H9 (cell line): ENCODE results near the gene SUMF1. TPM values are rescaled to one million over a fixed set of nuclear protein-coding genes. Genes with fewer than 3 reads are reported as not detected.

ENCODE experiments used
- DNase-seq: peaks from one replicate; pipeline ENCODE4 v3.0.0-alpha.2; 2017
- H2AFZ ChIP-seq: one replicate; pipeline ENCODE4 v1.6.1; 2013; ENCODE audit warnings: mild to moderate bottlenecking, low read length, control low read depth, moderate library complexity
- H2AK5ac ChIP-seq: 2 replicates; pipeline ENCODE4 v1.6.1; 2013; ENCODE audit warnings: low read length, control low read depth, mixed read lengths; ENCODE audit not compliant: insufficient read length
- H2BK120ac ChIP-seq: one replicate; pipeline ENCODE4 v1.6.1; 2013; ENCODE audit warnings: low read depth, mild to moderate bottlenecking, low read length, control low read depth, inconsistent platforms; ENCODE audit not compliant: poor library complexity, severe bottlenecking
- H2BK12ac ChIP-seq: 2 replicates; pipeline ENCODE4 v1.6.1; 2013; ENCODE audit warnings: low read length, control low read depth, mixed read lengths, low read depth; ENCODE audit not compliant: insufficient read length
- H2BK15ac ChIP-seq: 2 replicates; pipeline ENCODE4 v1.6.1; 2013; ENCODE audit warnings: low read depth, low read length, control low read depth
- H2BK20ac ChIP-seq: one replicate; pipeline ENCODE4 v1.6.1; 2013; ENCODE audit warnings: low read depth, mild to moderate bottlenecking, low read length, control low read depth, inconsistent platforms; ENCODE audit not compliant: poor library complexity, severe bottlenecking
- H2BK5ac ChIP-seq: 2 replicates; pipeline ENCODE4 v1.6.1; 2013; ENCODE audit warnings: low read length, control low read depth, mixed read lengths; ENCODE audit not compliant: insufficient read length
- H3K14ac ChIP-seq: 2 replicates; pipeline ENCODE4 v1.6.1; 2013; ENCODE audit warnings: low read length, control low read depth; ENCODE audit not compliant: insufficient read depth
- H3K18ac ChIP-seq: 2 replicates; pipeline ENCODE4 v1.6.1; 2013; ENCODE audit warnings: low read depth, mild to moderate bottlenecking, mixed read lengths, low read length, control low read depth; ENCODE audit not compliant: insufficient read length
- H3K23ac ChIP-seq: 2 replicates; pipeline ENCODE4 v1.6.1; 2013; ENCODE audit warnings: low read length, control low read depth, mixed read lengths, low read depth; ENCODE audit not compliant: insufficient read length
- H3K23me2 ChIP-seq: 2 replicates; pipeline ENCODE4 v1.6.1; 2013; ENCODE audit warnings: low read depth, mild to moderate bottlenecking, mixed read lengths, low read length, control low read depth; ENCODE audit not compliant: insufficient read length, poor library complexity, severe bottlenecking
- H3K27ac ChIP-seq: 2 replicates; pipeline ENCODE4 v1.5.1; 2013; ENCODE audit warnings: low read length, control low read depth, mixed read lengths, low read depth; ENCODE audit not compliant: insufficient read length
- H3K27me3 ChIP-seq: 2 replicates; pipeline ENCODE4 v1.6.1; 2013; ENCODE audit warnings: low read length, control low read depth, inconsistent platforms; ENCODE audit not compliant: insufficient read depth
- H3K4ac ChIP-seq: 2 replicates; pipeline ENCODE4 v1.6.1; 2013; ENCODE audit warnings: low read depth, mild to moderate bottlenecking, control low read depth, inconsistent platforms, low read length, moderate library complexity
- H3K4me1 ChIP-seq: 2 replicates; pipeline ENCODE4 v1.6.1; 2013; ENCODE audit warnings: low read length, control low read depth, inconsistent platforms; ENCODE audit not compliant: insufficient read depth
- H3K4me2 ChIP-seq: 2 replicates; pipeline ENCODE4 v1.6.1; 2013; ENCODE audit warnings: low read length, control low read depth, mixed read lengths; ENCODE audit not compliant: insufficient read length, insufficient read depth
- H3K56ac ChIP-seq: 2 replicates; pipeline ENCODE4 v1.6.1; 2013; ENCODE audit warnings: low read depth, mild to moderate bottlenecking, mixed read lengths, low read length, control low read depth; ENCODE audit not compliant: insufficient read length
- H3K79me1 ChIP-seq: 2 replicates; pipeline ENCODE4 v1.6.1; 2013; ENCODE audit warnings: low read depth, mild to moderate bottlenecking, moderate library complexity, low read length, control low read depth, inconsistent platforms; ENCODE audit not compliant: insufficient read depth, poor library complexity, severe bottlenecking
- H3K79me2 ChIP-seq: 2 replicates; pipeline ENCODE4 v1.6.1; 2013; ENCODE audit warnings: low read length, control low read depth, inconsistent platforms; ENCODE audit not compliant: insufficient read depth
- H3K9ac ChIP-seq: 2 replicates; pipeline ENCODE4 v1.6.1; 2013; ENCODE audit warnings: low read length, control low read depth, mixed read lengths; ENCODE audit not compliant: insufficient read length; ENCODE audit errors: extremely low read depth
- H3K9me3 ChIP-seq: one replicate; pipeline ENCODE4 v1.6.1; 2013; ENCODE audit warnings: low read depth, low read length, inconsistent platforms; ENCODE audit not compliant: control insufficient read depth
- H3T11ph ChIP-seq: one replicate; pipeline ENCODE4 v1.6.1; 2013; ENCODE audit warnings: mild to moderate bottlenecking, low read length, control low read depth, inconsistent platforms
- H4K20me1 ChIP-seq: one replicate; pipeline ENCODE4 v1.6.1; 2013; ENCODE audit not compliant: control insufficient read depth, insufficient read length, insufficient read depth
- H4K5ac ChIP-seq: 2 replicates; pipeline ENCODE4 v1.6.1; 2013; ENCODE audit warnings: low read depth, mild to moderate bottlenecking, mixed read lengths, low read length, control low read depth; ENCODE audit not compliant: insufficient read length
- H4K8ac ChIP-seq: replicated peaks from 2 replicates; pipeline ENCODE4 v1.6.1; 2013; ENCODE audit warnings: low read length, control low read depth, mixed read lengths, low read depth; ENCODE audit not compliant: insufficient read length
- H4K91ac ChIP-seq: 2 replicates; pipeline ENCODE4 v1.6.1; 2013; ENCODE audit warnings: low read depth, mild to moderate bottlenecking, moderate library complexity, mixed read lengths, low read length, control low read depth; ENCODE audit not compliant: insufficient read length
- H3K27ac Mint-ChIP-seq, 3 experiments: 2 replicates in 2 of 3; 3 replicates in 1 of 3; pipeline ENCODE4 v1.8.0; 2020 to 2021; ENCODE audit warnings: mixed read lengths in 3 of 3, mild to moderate bottlenecking in 1 of 3, moderate library complexity in 1 of 3
- H3K27me3 Mint-ChIP-seq: 2 replicates; pipeline ENCODE4 v1.8.0; 2021; ENCODE audit warnings: low read depth, mild to moderate bottlenecking, moderate library complexity, mixed read lengths
- H3K36me3 Mint-ChIP-seq, 3 experiments: 2 replicates in 2 of 3; 3 replicates in 1 of 3; pipeline ENCODE4 v1.8.0; 2020 to 2021; ENCODE audit warnings: low read depth in 3 of 3, mixed read lengths in 3 of 3; ENCODE audit not compliant: insufficient read depth in 1 of 3
- H3K4me1 Mint-ChIP-seq, 2 experiments: 2 replicates each; pipeline ENCODE4 v1.8.0; 2020; ENCODE audit warnings: mixed read lengths in 2 of 2
- H3K4me3 Mint-ChIP-seq, 2 experiments: 2 replicates in 1 of 2; 3 replicates in 1 of 2; pipeline ENCODE4 v1.8.0; 2020 to 2021; ENCODE audit warnings: mild to moderate bottlenecking in 2 of 2, mixed read lengths in 2 of 2, moderate library complexity in 1 of 2
- H3K9me3 Mint-ChIP-seq, 2 experiments: 2 replicates in 1 of 2; 3 replicates in 1 of 2; pipeline ENCODE4 v1.8.0; 2020; ENCODE audit warnings: mild to moderate bottlenecking in 2 of 2, mixed read lengths in 2 of 2, moderate library complexity in 1 of 2
- whole genome bisulfite sequencing: extraction: QIAGEN DNeasy Blood & Tissue Kit; methylation state at CpG from one replicate; pipeline ENCODE4 v1.1.7; 2013; ENCODE audit warnings: missing lambda C conversion rate, low lambda C conversion rate, mixed read lengths; ENCODE audit not compliant: insufficient read length; ENCODE audit errors: extremely low coverage; 5-methylcytosine and 5-hydroxymethylcytosine counted together
- total RNA-seq: library from RNA; stranded (reverse); gene quantifications from 2 replicates; pipeline ENCODE4 v1.2.1, GENCODE V29; 2021
- TF ChIP-seq, protein P1 (sequence below): fragments of 200-600 bp; sonication (generic); conservative IDR thresholded peaks from 3 replicates; pipeline ENCODE4 v1.8.0; 2021; ENCODE audit warnings: antibody characterized with exemption, mild to moderate bottlenecking

SUMF1 gene
- total RNA-seq, 1 experiment from 2014 or later = 9.5 TPM

DNA sequence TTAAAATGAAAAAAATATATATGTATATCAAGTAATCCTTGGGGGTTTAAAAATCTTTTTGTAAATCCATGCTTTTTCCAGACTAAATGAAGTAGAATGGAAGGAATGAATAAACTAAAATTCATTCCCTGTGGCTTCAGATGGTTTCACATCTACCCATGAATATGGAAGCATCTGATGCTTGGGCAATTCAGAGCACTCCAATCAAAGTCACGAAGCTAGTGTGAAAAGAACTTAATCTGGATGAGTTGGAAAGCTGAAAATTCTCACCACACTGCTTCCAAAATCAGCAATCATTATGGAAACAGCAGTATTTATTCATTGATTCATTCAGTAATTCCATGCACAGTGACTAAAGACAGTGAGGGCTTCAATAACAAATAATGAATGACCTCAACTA lies 55.2 kb downstream of the SUMF1 start:
- Mint-ChIP-seq H3K27me3 (no peaks in the 10 kb centered on the region), H3K4me1 (no peaks in the 10 kb centered on the region), H3K9me3 (no peaks in the 10 kb centered on the region), H3K4me3 (no peak overlapping the region), H3K27ac (no peak overlapping the region), H3K36me3 (peaks cover 0 to 1% (median 1%) of the 10 kb centered on the region in 3 experiments; a peak in 1 of 7 replicates)
- no peak overlapping the region for H3K9ac ChIP-seq
- H3K27ac ChIP-seq = no peak overlapping the region
- WGBS = no CpG with 5 or more reads among the region's 1 CpG
- H2BK5ac ChIP-seq = no peak overlapping the region
- H4K91ac ChIP-seq = no peak overlapping the region
- H3K4me1 ChIP-seq = no peaks in the 10 kb centered on the region
- no peak overlapping the region for H2BK20ac ChIP-seq
- no peak overlapping the region for H3K18ac ChIP-seq
- no peak overlapping the region for H2BK12ac ChIP-seq
- H2BK120ac ChIP-seq = no peak overlapping the region
- no peak for DNase-seq
- H3T11ph ChIP-seq = no peak overlapping the region
- H3K4ac ChIP-seq = no peak overlapping the region
- no peak overlapping the region for H2AK5ac ChIP-seq
- no peaks in the 10 kb centered on the region for H3K9me3 ChIP-seq
- H3K27me3 ChIP-seq = no peaks in the 10 kb centered on the region
- H2BK15ac ChIP-seq = no peak overlapping the region
- H2AFZ ChIP-seq = no peak overlapping the region
- H3K23ac ChIP-seq = no peak overlapping the region
- H4K8ac ChIP-seq = no peak overlapping the region
- TF ChIP-seq, protein P1, sequence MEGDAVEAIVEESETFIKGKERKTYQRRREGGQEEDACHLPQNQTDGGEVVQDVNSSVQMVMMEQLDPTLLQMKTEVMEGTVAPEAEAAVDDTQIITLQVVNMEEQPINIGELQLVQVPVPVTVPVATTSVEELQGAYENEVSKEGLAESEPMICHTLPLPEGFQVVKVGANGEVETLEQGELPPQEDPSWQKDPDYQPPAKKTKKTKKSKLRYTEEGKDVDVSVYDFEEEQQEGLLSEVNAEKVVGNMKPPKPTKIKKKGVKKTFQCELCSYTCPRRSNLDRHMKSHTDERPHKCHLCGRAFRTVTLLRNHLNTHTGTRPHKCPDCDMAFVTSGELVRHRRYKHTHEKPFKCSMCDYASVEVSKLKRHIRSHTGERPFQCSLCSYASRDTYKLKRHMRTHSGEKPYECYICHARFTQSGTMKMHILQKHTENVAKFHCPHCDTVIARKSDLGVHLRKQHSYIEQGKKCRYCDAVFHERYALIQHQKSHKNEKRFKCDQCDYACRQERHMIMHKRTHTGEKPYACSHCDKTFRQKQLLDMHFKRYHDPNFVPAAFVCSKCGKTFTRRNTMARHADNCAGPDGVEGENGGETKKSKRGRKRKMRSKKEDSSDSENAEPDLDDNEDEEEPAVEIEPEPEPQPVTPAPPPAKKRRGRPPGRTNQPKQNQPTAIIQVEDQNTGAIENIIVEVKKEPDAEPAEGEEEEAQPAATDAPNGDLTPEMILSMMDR = no peak
- H3K79me1 ChIP-seq = no peaks in the 10 kb centered on the region
- no peak overlapping the region for H3K14ac ChIP-seq
- H3K79me2 ChIP-seq = no peaks in the 10 kb centered on the region
- H3K23me2 ChIP-seq = no peaks in the 10 kb centered on the region
- no peaks in the 10 kb centered on the region for H4K20me1 ChIP-seq
- no peak overlapping the region for H3K4me2 ChIP-seq
- no peak overlapping the region for H4K5ac ChIP-seq
- H3K56ac ChIP-seq = no peak overlapping the region
